Measurements from ENCODE around the gene SORCS1. TPM values are rescaled to one million over a fixed set of nuclear protein-coding genes. Genes with fewer than 3 reads are reported as not detected.

SORCS1 gene
- total RNA-seq, 2 donors from 2014 or later, result not detected

- Mint-ChIP-seq H3K36me3 (no peaks in the 10 kb centered on the region), H3K9me3 (no peaks in the 10 kb centered on the region), H3K4me1 (ENCODE audit: low read depth in 2 of 2) (no peaks in the 10 kb centered on the region), H3K4me3 (no peak overlapping the region), H3K27ac (no peak overlapping the region), H3K27me3 (peaks cover 0 to 2% of the 10 kb centered on the region in 2 donors)
- DNase-seq (ENCODE audit: low spot score) (no peak), ATAC-seq (no peak)
Measured at GRCh38 chr10:107013258-107014006, 151.1 kb downstream of the SORCS1 start.

GRCh38 chr10:107011992-107012391 lies 152.5 kb downstream of the SORCS1 start:
- no peaks in the 10 kb centered on the region for H3K4me1 Mint-ChIP-seq (ENCODE audit: low read depth in 2 of 2)
- H3K36me3 Mint-ChIP-seq, result no peaks in the 10 kb centered on the region
- DNase-seq (ENCODE audit: low spot score), result no peak
- H3K4me3 Mint-ChIP-seq, result no peak overlapping the region
- no peaks in the 10 kb centered on the region for H3K9me3 Mint-ChIP-seq
- peaks cover 0 to 2% of the 10 kb centered on the region in 2 donors for H3K27me3 Mint-ChIP-seq
- no peak for ATAC-seq
- no peak overlapping the region for H3K27ac Mint-ChIP-seq

GRCh38 chr10:107011105-107011504 lies 153.4 kb downstream of the SORCS1 start:
- Mint-ChIP-seq H3K27me3 (peaks cover 0 to 2% of the 10 kb centered on the region in 2 donors), H3K4me3 (no peak overlapping the region), H3K9me3 (no peaks in the 10 kb centered on the region), H3K27ac (no peak overlapping the region), H3K36me3 (no peaks in the 10 kb centered on the region), H3K4me1 (ENCODE audit: low read depth in 2 of 2) (no peaks in the 10 kb centered on the region)
- DNase-seq (ENCODE audit: low spot score) (no peak), ATAC-seq (no peak)

- no peak overlapping the region for H3K4me3 Mint-ChIP-seq
- peaks cover 0 to 2% of the 10 kb centered on the region in 2 donors for H3K27me3 Mint-ChIP-seq
- H3K36me3 Mint-ChIP-seq, result no peaks in the 10 kb centered on the region
- no peaks in the 10 kb centered on the region for H3K9me3 Mint-ChIP-seq
- no peaks in the 10 kb centered on the region for H3K4me1 Mint-ChIP-seq (ENCODE audit: low read depth in 2 of 2)
- no peak overlapping the region for H3K27ac Mint-ChIP-seq
- ATAC-seq (no peak), DNase-seq (ENCODE audit: low spot score) (no peak)
Measured at GRCh38 chr10:107010531-107010930, 154.0 kb downstream of the SORCS1 start.

- ATAC-seq (peak in 1 of 2 donors; percentile 24), DNase-seq (ENCODE audit: low spot score) (no peak)
- Mint-ChIP-seq H3K36me3 (no peaks in the 10 kb centered on the region), H3K4me1 (ENCODE audit: low read depth in 2 of 2) (peaks cover 5 to 7% of the 10 kb centered on the region in 2 donors), H3K27ac (no peak overlapping the region), H3K27me3 (peaks cover 3 to 4% of the 10 kb centered on the region in 2 donors), H3K9me3 (peaks cover 2% of the 10 kb centered on the region), H3K4me3 (no peak overlapping the region)
Measured at GRCh38 chr10:107004362-107004761, 160.1 kb downstream of the SORCS1 start.

- H3K4me3 Mint-ChIP-seq, result no peak overlapping the region
- peaks cover 13 to 15% of the 10 kb centered on the region in 2 donors for H3K27me3 Mint-ChIP-seq
- no peak for DNase-seq (ENCODE audit: low spot score)
- no peak for ATAC-seq
- peaks cover 5 to 7% of the 10 kb centered on the region in 2 donors for H3K4me1 Mint-ChIP-seq (ENCODE audit: low read depth in 2 of 2)
- no peak overlapping the region for H3K27ac Mint-ChIP-seq
- no peaks in the 10 kb centered on the region for H3K36me3 Mint-ChIP-seq
- peaks cover 2% of the 10 kb centered on the region for H3K9me3 Mint-ChIP-seq
Measured at GRCh38 chr10:107002068-107002467, 162.4 kb downstream of the SORCS1 start.

GRCh38 chr10:106999118-106999707 lies 165.3 kb downstream of the SORCS1 start:
- Mint-ChIP-seq H3K4me3 (no peak overlapping the region), H3K36me3 (no peaks in the 10 kb centered on the region), H3K4me1 (ENCODE audit: low read depth in 2 of 2) (peaks cover 5% of the 10 kb centered on the region in 2 donors), H3K27me3 (peaks cover 13 to 15% of the 10 kb centered on the region in 2 donors), H3K27ac (no peak overlapping the region), H3K9me3 (peaks cover 2% of the 10 kb centered on the region)
- ATAC-seq (no peak), DNase-seq (ENCODE audit: low spot score) (no peak)

GRCh38 chr10:106997721-106998120 lies 166.8 kb downstream of the SORCS1 start:
- H3K4me3 Mint-ChIP-seq, result no peak overlapping the region
- no peaks in the 10 kb centered on the region for H3K4me1 Mint-ChIP-seq (ENCODE audit: low read depth in 2 of 2)
- no peaks in the 10 kb centered on the region for H3K9me3 Mint-ChIP-seq
- ATAC-seq (no peak), DNase-seq (ENCODE audit: low spot score) (no peak)
- no peak overlapping the region for H3K27ac Mint-ChIP-seq
- no peaks in the 10 kb centered on the region for H3K36me3 Mint-ChIP-seq
- peaks cover 13 to 15% of the 10 kb centered on the region in 2 donors for H3K27me3 Mint-ChIP-seq

- no peak for ATAC-seq
- DNase-seq (ENCODE audit: low spot score), result no peak
- no peaks in the 10 kb centered on the region for H3K36me3 Mint-ChIP-seq
- no peak overlapping the region for H3K4me3 Mint-ChIP-seq
- no peaks in the 10 kb centered on the region for H3K9me3 Mint-ChIP-seq
- no peak overlapping the region for H3K27ac Mint-ChIP-seq
- H3K4me1 Mint-ChIP-seq (ENCODE audit: low read depth in 2 of 2), result no peaks in the 10 kb centered on the region
- peaks cover 13 to 15% of the 10 kb centered on the region in 2 donors for H3K27me3 Mint-ChIP-seq
Measured at GRCh38 chr10:106996510-106996909, 168.0 kb downstream of the SORCS1 start.

GRCh38 chr10:106992055-106992454 lies 172.5 kb downstream of the SORCS1 start:
- H3K4me3 Mint-ChIP-seq, result no peak overlapping the region
- ATAC-seq (no peak), DNase-seq (ENCODE audit: low spot score) (no peak)
- H3K9me3 Mint-ChIP-seq, result no peaks in the 10 kb centered on the region
- H3K27me3 Mint-ChIP-seq, result peaks cover 0 to 4% of the 10 kb centered on the region in 2 donors
- H3K4me1 Mint-ChIP-seq (ENCODE audit: low read depth in 2 of 2), result no peaks in the 10 kb centered on the region
- no peak overlapping the region for H3K27ac Mint-ChIP-seq
- no peaks in the 10 kb centered on the region for H3K36me3 Mint-ChIP-seq

GRCh38 chr10:106991091-106991490 lies 173.4 kb downstream of the SORCS1 start:
- Mint-ChIP-seq H3K9me3 (no peaks in the 10 kb centered on the region), H3K27me3 (peaks cover 0 to 6% of the 10 kb centered on the region in 2 donors), H3K27ac (no peak overlapping the region), H3K36me3 (no peaks in the 10 kb centered on the region), H3K4me3 (no peak overlapping the region), H3K4me1 (ENCODE audit: low read depth in 2 of 2) (no peaks in the 10 kb centered on the region)
- ATAC-seq (no peak), DNase-seq (ENCODE audit: low spot score) (no peak)

GRCh38 chr10:106987362-106987761 lies 177.1 kb downstream of the SORCS1 start:
- H3K9me3 Mint-ChIP-seq, result no peaks in the 10 kb centered on the region
- no peak overlapping the region for H3K27ac Mint-ChIP-seq
- no peaks in the 10 kb centered on the region for H3K36me3 Mint-ChIP-seq
- H3K4me1 Mint-ChIP-seq (ENCODE audit: low read depth in 2 of 2), result no peaks in the 10 kb centered on the region
- peaks cover 0 to 8% of the 10 kb centered on the region in 2 donors for H3K27me3 Mint-ChIP-seq
- DNase-seq (ENCODE audit: low spot score) (no peak), ATAC-seq (no peak)
- H3K4me3 Mint-ChIP-seq, result no peak overlapping the region

GRCh38 chr10:106982268-106982667 lies 182.2 kb downstream of the SORCS1 start:
- Mint-ChIP-seq H3K4me1 (ENCODE audit: low read depth in 2 of 2) (peaks cover 0 to 10% of the 10 kb centered on the region in 2 donors), H3K27me3 (peaks cover 0 to 6% of the 10 kb centered on the region in 2 donors), H3K9me3 (no peaks in the 10 kb centered on the region), H3K4me3 (no peak overlapping the region), H3K36me3 (no peaks in the 10 kb centered on the region), H3K27ac (no peak overlapping the region)
- ATAC-seq (no peak), DNase-seq (ENCODE audit: low spot score) (no peak)

- Mint-ChIP-seq H3K27ac (no peak overlapping the region), H3K27me3 (peaks cover 0 to 5% of the 10 kb centered on the region in 2 donors), H3K4me1 (ENCODE audit: low read depth in 2 of 2) (peaks cover 0 to 10% of the 10 kb centered on the region in 2 donors), H3K4me3 (no peak overlapping the region), H3K36me3 (no peaks in the 10 kb centered on the region), H3K9me3 (no peaks in the 10 kb centered on the region)
- ATAC-seq (no peak), DNase-seq (ENCODE audit: low spot score) (no peak)
Measured at GRCh38 chr10:106981452-106982075, 182.9 kb downstream of the SORCS1 start.

All from natural killer cell treated with Interleukin-12 subunit alpha and Interleukin-12 subunit beta and Interleukin-15 and Interleukin-18, amount 100 ng/mL, for 72 hours (primary cell).